GM12878 (cell line): ENCODE results near the gene RGS1. TPM values are rescaled to one million over a fixed set of nuclear protein-coding genes. Genes with fewer than 3 reads are reported as not detected.

Experiments used
- ATF3 ChIP-seq: IDR thresholded peaks from 2 replicates; pipeline ENCODE4 v1.6.1; 2011; ENCODE audit warnings: low read depth, mild to moderate bottlenecking, low read length, moderate library complexity, borderline replicate concordance; ENCODE audit errors: extremely low read depth
- CHD4 ChIP-seq: fragments of 200-600 bp; sonication (generic); IDR thresholded peaks from 2 replicates; pipeline ENCODE4 v1.6.1; 2016; ENCODE audit warnings: mild to moderate bottlenecking
- CREB1 ChIP-seq: IDR thresholded peaks from 2 replicates; pipeline ENCODE4 v1.6.1; 2012; ENCODE audit warnings: low read depth, mild to moderate bottlenecking, inconsistent platforms
- DPF2 ChIP-seq: fragments of 450-650 bp; IDR thresholded peaks from 2 replicates; pipeline ENCODE4 v1.6.1; 2017; ENCODE audit warnings: mild to moderate bottlenecking
- E2F8 ChIP-seq: fragments of 450-650 bp; IDR thresholded peaks from 2 replicates; pipeline ENCODE4 v1.6.1; 2018; ENCODE audit warnings: mild to moderate bottlenecking, low read depth, moderate library complexity; ENCODE audit not compliant: partially characterized antibody
- EED ChIP-seq: sonication (generic); IDR thresholded peaks from 2 replicates; pipeline ENCODE4 v1.6.1; 2016; ENCODE audit warnings: antibody characterized with exemption, low read depth
- EZH2 ChIP-seq: IDR thresholded peaks from 2 replicates; pipeline ENCODE4 v1.6.1; 2012; ENCODE audit warnings: low read depth, mild to moderate bottlenecking, control low read depth, inconsistent platforms, low read length, borderline replicate concordance; ENCODE audit not compliant: control insufficient read depth
- FOS ChIP-seq: IDR thresholded peaks from 3 replicates; pipeline ENCODE4 v1.6.1; 2011; ENCODE audit warnings: borderline replicate concordance; ENCODE audit not compliant: insufficient read length; ENCODE audit errors: extremely low read depth
- NKRF ChIP-seq: fragments of 450-650 bp; conservative IDR thresholded peaks from 2 replicates; pipeline ENCODE4 v1.6.1; 2017; ENCODE audit warnings: mild to moderate bottlenecking, moderate library complexity
- POLR2A ChIP-seq: IDR thresholded peaks from 2 replicates; pipeline ENCODE4 v1.6.1; 2011; ENCODE audit warnings: low read depth, mild to moderate bottlenecking, low read length
- POLR2AphosphoS2 ChIP-seq: IDR thresholded peaks from 2 replicates; pipeline ENCODE4 v1.6.1; 2011; ENCODE audit warnings: low read depth, mild to moderate bottlenecking, low read length, improper control_type of control experiment, moderate library complexity
- RBBP5 ChIP-seq: fragments of 200-600 bp; sonication (generic); conservative IDR thresholded peaks from 2 replicates; pipeline ENCODE4 v1.6.1; 2016
- SMAD5 ChIP-seq: IDR thresholded peaks from 2 replicates; pipeline ENCODE4 v1.6.1; 2016; ENCODE audit warnings: antibody characterized with exemption, low read depth
- SREBF1 ChIP-seq: IDR thresholded peaks from 2 replicates; pipeline ENCODE4 v1.6.1; 2012; ENCODE audit warnings: mild to moderate bottlenecking, low read length
- TARDBP ChIP-seq: IDR thresholded peaks from 2 replicates; pipeline ENCODE4 v1.6.1; 2016; ENCODE audit warnings: borderline replicate concordance
- ZBTB33 ChIP-seq: fragments of 450-650 bp; IDR thresholded peaks from 2 replicates; pipeline ENCODE4 v1.6.1; 2017; ENCODE audit warnings: mild to moderate bottlenecking
- ZBTB4 ChIP-seq: fragments of 450-650 bp; formaldehyde crosslinking; IDR thresholded peaks from 2 replicates; pipeline ENCODE4 v1.4.0; 2022; ENCODE audit warnings: mild to moderate bottlenecking, moderate library complexity
- ZNF207 ChIP-seq: fragments of 450-650 bp; IDR thresholded peaks from 2 replicates; pipeline ENCODE4 v1.6.1; 2014; ENCODE audit warnings: antibody characterized with exemption, mild to moderate bottlenecking, borderline replicate concordance
- ZNF217 ChIP-seq: fragments of 450-650 bp; IDR thresholded peaks from 2 replicates; pipeline ENCODE4 v1.6.1; 2017; ENCODE audit warnings: antibody characterized with exemption, mild to moderate bottlenecking
- ZNF24 ChIP-seq: fragments of 450-650 bp; IDR thresholded peaks from 2 replicates; pipeline ENCODE4 v1.6.1; 2017; ENCODE audit warnings: antibody characterized with exemption, mild to moderate bottlenecking
- polyA plus RNA-seq, 11 experiments: library from polyadenylated mRNA; depleted of rRNA in 4 of 11; unstranded in 6 of 11; stranded (reverse) in 5 of 11; fragments of >200 nt; fragmentation: Nextera tagmentation in 4 of 11; fragmentation: Illumina TruSeq in 1 of 11; extraction: Ambion mirVana in 4 of 11; extraction: Trizol in 1 of 11; gene quantifications; 1 replicate in 1 of 11; 2 replicates in 10 of 11; pipeline versions ENCODE4 v1.2.1 to v1.2.3, GENCODE V29; 2011 to 2016; ENCODE audit warnings: inconsistent platforms in 2 of 11, missing spikeins in 2 of 11, low read depth in 1 of 11
- total RNA-seq, 4 experiments: library from RNA; depleted of rRNA in 3 of 4; stranded (reverse); fragments of >200 nt in 3 of 4; fragmentation: Illumina TruSeq in 1 of 4; extraction: Trizol in 1 of 4; gene quantifications; 2 replicates each; pipeline versions ENCODE4 v1.2.1 to v1.2.3, GENCODE V29; 2013 to 2021

The RGS1 gene
- total and polyA plus RNA-seq, 10 of the 15 experiments (the other 5 are each of a cell fraction or from before 2014, with no cell fraction given), result 20.7 to 882 (median 45.9) TPM

- TF ChIP-seq ZBTB33, result peak; percentile 6; the same call in 1 of the 2 replicates
- no peak; the same call in 1 of the 2 replicates for TF ChIP-seq ZNF24
- peak; percentile 96 for TF ChIP-seq ZBTB4 (CRISPR knock-in tag)
- peak; percentile 89 for TF ChIP-seq SMAD5
- TF ChIP-seq CHD4, result no peak
- peak; percentile 100 for TF ChIP-seq POLR2AphosphoS2
- peak; percentile 50; the same call in 1 of the 2 replicates for TF ChIP-seq EED
- peak; percentile 64 for TF ChIP-seq E2F8
- no peak for TF ChIP-seq CREB1
- TF ChIP-seq FOS, result no peak
- TF ChIP-seq RBBP5, result no peak
- TF ChIP-seq POLR2A, result peak; percentile 70; the same call in 1 of the 2 replicates
- peak; percentile 33; the same call in 1 of the 2 replicates for TF ChIP-seq DPF2
- TF ChIP-seq SREBF1, result no peak
- peak; percentile 19; the same call in 1 of the 2 replicates for TF ChIP-seq NKRF
- no peak for TF ChIP-seq EZH2
- 0 out of 2 replicates have a peak, but pooled peaks have one; percentile 36 for TF ChIP-seq ZNF207
- no peak for TF ChIP-seq TARDBP
- no peak for TF ChIP-seq ATF3
- TF ChIP-seq ZNF217, result no peak
Measured at GRCh38 chr1:192580351-192580962, 4.9 kb downstream of the RGS1 start (continued).
